Left cardiac atrium (tissue), 4 donors: ENCODE data around the gene PDE3B. TPM values are rescaled to one million over a fixed set of nuclear protein-coding genes. Genes with fewer than 3 reads are reported as not detected.
"Not testable (repeated sequence)": the region's sequence is repeated elsewhere in the genome, so short reads cannot be mapped to it uniquely, and the experiment has no call there.

ENCODE experiments used
- ATAC-seq, 2 donors: fragments of 200-7000 bp; cut with Tn5 transposase; one replicate each; pipeline ENCODE4 v1.9.1; 2020; ENCODE audit warnings: mild to moderate bottlenecking in 2 of 2, moderate library complexity in 2 of 2
- DNase-seq: peaks from one replicate; pipeline ENCODE4 v3.0.0-alpha.2; 2020
- intact Hi-C, 2 donors: fragments of 100-400 bp; cut with DNase I; formaldehyde crosslinking; loops; one replicate each; pipeline versions ENCODE4 v1.14.1 to v1.15.1; 2022 to 2023
- total RNA-seq, 2 donors: library from RNA; stranded (reverse); fragmentation: NEBNext Ultra II Directional; extraction: Animal tissue kit (Norgen Biotek cat#: 25700); gene quantifications; one replicate each; pipeline ENCODE4 v1.2.1, GENCODE V29; 2021
- donor health status: DM: no; HTN: yes; CAD: no.
- donor health status: DM: no; HTN: yes; CAD: no; lungs with severe emphysema.
- donor health status: DM: yes; HTN: yes; CAD: no.
- donor health status: Dilated cardiomyopathy.

The PDE3B gene
- total RNA-seq, 2 donors from 2014 or later: 17.8 to 18.7 TPM

DNA sequence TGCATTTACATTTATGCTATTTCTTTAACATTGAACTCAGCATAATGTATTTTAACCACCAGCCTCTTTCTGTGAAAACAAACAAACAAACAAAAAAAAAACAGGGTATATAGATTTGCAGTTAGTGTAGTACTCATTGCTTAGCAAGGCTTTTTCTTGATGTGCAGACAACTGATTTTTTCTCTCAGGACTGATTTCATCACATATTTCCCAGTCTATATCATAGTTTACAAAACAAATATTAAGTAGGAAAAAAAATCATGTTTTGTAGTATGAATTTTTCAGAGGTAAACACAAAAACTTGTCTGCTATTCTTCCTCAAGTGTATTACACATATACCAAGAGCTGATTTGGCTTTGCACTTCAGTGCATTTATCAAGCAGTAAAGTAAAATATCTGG is 123.0 kb downstream of the PDE3B start:
- intact Hi-C loops: no loop called here
- DNase-seq (no peak), ATAC-seq (no peak)

DNA sequence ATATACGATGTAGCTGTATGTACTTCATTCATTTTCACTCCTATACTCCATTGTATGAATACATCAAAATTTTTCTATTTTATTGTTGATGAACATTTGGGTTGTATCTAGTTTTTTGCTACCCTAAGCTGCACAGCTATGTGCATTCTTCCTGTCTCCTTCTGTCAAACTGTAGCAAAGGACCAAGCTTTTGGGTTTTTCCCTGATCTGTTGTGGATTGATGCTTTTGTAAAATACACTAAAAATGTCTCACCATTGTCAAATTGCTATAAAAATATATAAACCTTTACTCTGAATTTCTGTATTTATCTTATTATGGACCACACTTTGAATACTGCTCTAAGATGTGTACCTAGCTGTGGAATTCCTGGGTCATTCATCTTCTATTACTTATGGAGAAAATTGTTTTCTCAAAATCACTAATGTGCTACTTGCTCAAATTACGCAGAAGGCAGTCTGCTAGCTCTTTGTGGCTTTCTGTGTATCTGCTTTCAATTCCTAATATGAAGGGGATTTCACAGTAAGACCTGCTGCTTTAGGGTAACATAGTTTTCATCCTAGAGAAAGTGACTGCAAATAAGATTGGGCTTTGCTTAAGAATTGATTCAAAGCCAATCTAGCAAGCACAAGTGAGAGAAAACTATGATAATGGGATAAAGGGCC is 125.1 kb downstream of the PDE3B start:
- no peak for ATAC-seq
- intact Hi-C loops: no loop called here
- no peak for DNase-seq

DNA sequence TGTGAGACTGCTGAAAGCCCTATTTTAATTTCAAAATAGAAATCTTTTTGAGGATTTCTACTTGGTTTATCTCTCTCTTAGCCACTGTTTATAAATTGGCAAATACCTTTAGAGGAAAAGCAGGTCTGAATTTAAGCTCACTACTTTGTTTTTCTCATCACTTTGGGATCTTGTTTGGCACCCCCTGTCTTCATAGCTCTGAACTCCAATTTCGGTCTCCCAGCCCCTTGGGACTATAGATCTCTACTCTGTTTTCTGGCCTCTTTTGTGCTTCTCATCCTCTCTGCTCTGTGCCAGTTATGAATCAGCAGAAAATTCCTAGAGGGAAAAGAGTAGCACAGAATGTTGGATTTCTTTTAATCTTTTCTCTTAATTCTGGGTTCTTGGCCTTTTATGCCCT is 130.2 kb downstream of the PDE3B start:
- ATAC-seq: no peak

DNA sequence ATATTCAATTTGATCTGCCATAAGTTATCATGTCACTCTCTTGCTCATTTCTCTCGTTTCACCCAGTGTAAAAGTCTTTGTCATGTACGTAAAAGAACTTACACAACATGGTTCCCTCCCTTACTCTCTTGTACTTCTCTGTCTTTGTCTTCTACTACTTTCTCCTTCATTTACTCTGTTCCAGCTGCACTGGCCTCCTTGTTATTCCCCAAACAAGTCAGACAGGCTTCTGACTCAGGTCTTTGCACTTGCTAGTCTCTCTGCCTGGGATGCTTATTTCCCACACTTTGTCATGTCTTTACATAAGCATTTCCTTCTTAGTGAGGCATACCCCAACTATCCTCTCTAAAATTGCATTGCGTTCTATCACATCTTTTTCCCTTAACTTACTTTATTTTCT is 131.1 kb downstream of the PDE3B start:
- ATAC-seq: no peak
- intact Hi-C loops: loop anchor here in 1 of 2 donors (10.0 kb wide), 2 partner anchors 120 to 240 kb away; no protein-coding TSS in a partner anchor
- DNase-seq: no peak

More for the DNA sequence above, 130.2 kb downstream of the PDE3B start:
- DNase-seq: no peak
- intact Hi-C loops: loop anchor here in 1 of 2 donors (10.0 kb wide), 2 partner anchors 119 to 239 kb away; no protein-coding TSS in a partner anchor

DNA sequence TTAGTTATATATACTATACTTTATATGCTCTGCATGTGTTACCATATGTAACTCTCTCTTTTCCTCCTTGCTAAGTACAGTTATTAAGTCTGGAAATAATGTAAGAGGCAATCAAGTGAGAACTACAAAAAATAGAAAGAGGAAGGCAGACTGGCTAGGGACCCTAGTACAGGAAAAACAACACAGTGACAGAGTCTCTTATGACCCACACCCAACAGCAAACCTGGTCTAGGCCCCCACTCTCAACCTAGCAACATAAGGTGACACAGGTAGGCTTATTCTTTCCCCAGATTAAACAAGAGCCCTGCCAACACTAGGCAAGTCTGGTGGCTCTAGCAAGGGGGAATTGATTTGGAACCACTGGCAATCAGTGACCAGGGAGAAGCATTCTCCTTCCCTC is 132.3 kb downstream of the PDE3B start:
- intact Hi-C loops: loop anchor here in 1 of 2 donors (10.0 kb wide), 2 partner anchors 121 to 241 kb away; no protein-coding TSS in a partner anchor
- DNase-seq (no peak), ATAC-seq (no peak)

DNA sequence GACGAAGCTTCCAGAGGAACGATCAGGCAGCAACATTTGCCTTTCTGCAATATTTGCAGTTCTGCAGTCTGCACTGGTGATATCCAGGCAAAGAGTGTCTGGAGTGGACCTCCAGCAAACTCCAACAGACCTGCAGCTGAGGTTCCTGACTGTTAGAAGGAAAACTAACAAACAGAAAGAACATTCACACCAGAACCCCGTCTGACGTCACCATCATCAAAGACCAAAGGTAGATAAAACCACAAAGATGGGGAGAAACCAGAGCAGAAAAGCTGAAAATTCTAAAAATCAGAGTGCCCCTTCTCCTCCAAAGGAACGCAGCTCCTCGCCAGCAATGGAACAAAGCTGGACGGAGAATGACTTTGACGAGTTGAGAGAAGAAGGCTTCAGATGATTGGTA is 134.9 kb downstream of the PDE3B start:
- not testable (repeated sequence) for ATAC-seq, DNase-seq
- intact Hi-C loops: loop anchor here in 1 of 2 donors (10.0 kb wide), 2 partner anchors 124 to 244 kb away; no protein-coding TSS in a partner anchor

DNA sequence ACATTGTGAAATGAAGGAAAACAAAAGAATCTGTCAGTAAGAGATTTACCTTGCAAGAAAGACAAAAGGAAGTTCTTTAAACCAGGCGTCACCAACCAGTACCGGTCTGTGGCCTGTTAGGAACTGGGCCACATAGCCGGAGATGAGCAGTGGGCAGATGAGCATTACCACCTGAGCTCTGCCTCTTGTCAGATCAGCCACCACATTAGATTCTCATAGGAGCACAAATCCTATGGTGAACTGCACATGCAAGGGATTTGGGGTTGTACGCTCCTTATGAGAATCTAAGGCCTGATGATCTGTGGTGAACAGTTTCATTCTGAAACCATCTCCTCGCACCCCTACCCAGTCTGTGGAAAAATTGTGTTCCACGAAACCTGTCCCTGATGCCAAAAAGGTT is 140.2 kb downstream of the PDE3B start:
- ATAC-seq (no peak), DNase-seq (no peak)
- intact Hi-C loops: no loop called here

DNA sequence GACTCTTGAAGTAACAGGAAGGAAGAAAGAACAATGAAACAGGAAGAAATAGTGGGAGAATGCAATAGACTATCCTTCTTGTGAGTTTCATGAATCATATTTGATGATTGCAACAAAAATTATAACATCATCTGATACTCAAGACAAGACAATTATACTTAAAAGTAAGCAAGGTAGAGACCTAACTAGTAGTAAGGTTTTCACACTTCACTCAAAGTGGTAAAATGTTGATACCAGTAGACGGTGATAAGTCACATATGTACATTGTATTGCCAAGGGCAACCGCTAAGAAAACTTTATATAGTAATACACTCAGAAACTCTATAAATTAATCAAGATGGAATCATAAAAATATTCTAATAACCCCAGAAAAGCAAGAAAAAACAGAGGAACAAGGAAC is 140.6 kb downstream of the PDE3B start:
- DNase-seq: no peak
- no peak for ATAC-seq
- intact Hi-C loops: no loop called here

DNA sequence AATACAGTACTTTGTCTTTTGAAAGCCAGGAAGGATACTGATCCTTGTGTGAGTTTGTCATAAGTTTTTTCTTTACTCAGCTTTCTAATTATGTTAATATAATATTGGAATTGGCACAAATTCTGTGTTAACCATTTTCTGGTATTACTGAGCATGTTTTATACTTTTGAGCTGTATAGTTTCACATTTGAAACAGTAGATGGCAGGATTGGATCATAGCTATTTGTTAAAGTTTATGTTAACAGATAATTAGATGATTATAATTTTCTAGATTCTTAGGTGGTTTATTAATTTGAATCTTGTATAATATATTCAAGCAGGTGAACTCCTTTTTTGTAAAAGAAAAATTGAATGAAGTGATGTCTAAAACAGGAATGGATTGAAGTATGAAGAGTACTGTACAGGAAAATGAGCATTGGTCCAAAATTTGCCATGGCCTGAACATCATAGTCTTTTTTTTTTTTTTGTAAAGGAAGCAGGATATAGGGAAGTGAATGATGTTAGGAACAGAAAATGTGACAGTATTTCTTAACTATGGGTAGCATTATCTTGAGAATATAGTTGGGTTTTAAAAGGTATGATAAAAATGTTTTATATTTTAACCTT is 146.4 kb downstream of the PDE3B start:
- intact Hi-C loops: loop anchor here in 1 of 2 donors (5.0 to 10.0 kb wide), 2 partner anchors 115 to 287 kb away; no protein-coding TSS in a partner anchor
- ATAC-seq: no peak
- no peak for DNase-seq

DNA sequence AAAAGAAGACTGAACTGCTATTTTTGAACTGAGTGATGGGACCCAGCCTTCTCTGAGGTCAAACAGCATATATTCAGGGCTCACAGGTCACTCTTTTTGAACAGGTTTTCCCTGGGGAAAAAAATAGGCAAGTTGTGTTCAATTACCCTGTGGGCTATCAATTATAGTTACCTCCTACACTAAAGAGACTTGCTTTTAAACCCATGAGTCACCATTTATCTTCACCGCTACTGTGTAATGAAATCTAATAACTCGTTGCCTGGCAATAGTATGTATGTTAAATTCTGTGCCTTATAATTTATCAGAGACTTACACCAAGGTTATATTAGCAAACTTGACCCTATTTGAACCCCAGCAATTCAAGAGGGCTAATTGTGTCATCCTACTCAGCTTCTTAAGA is 149.9 kb downstream of the PDE3B start:
- intact Hi-C loops: loop anchor here in 1 of 2 donors (5.0 to 10.0 kb wide), 2 partner anchors 111 to 284 kb away; no protein-coding TSS in a partner anchor
- ATAC-seq (no peak), DNase-seq (no peak)

DNA sequence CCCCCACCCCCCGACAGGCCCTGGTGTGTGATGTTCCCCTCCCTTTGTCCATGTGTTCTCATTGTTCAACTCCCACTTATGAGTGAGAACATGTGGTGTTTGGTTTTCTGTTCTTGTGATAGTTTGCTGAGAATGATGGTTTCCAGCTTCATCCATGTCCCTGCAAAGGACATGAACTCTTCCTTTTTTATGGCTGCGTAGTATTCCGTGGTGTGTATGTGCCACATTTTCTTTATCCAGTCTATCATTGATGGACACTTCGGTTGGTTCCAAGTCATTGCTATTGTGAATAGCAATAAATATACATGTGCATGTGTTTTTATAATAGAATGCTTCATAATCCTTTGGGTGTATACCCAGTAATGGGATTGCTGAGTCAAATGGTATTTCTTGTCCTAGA is 152.4 kb downstream of the PDE3B start:
- DNase-seq, ATAC-seq: not testable (repeated sequence)
- intact Hi-C loops: loop anchor here in 1 of 2 donors (10.0 kb wide), 1 partner anchor 109 kb away; no protein-coding TSS in a partner anchor

DNA sequence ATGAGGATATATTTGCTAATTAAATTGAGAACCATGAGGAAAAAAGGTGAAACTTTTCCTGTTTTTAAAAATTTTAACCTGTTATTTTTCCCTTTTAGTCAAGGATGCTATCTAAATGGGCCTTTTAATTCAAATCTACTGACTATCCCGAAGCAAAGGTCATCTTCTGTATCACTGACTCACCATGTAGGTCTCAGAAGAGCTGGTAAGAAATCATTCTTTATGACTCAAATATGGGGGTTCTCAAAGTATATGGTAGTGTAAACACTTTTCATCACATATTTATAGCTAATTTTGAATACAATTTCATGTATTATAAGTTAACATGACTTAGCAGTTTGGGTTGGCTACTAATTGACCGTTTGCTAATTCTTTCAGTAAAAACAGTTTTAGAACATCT is 160.2 kb downstream of the PDE3B start:
- intact Hi-C loops: no loop called here
- ATAC-seq (no peak), DNase-seq (no peak)

DNA sequence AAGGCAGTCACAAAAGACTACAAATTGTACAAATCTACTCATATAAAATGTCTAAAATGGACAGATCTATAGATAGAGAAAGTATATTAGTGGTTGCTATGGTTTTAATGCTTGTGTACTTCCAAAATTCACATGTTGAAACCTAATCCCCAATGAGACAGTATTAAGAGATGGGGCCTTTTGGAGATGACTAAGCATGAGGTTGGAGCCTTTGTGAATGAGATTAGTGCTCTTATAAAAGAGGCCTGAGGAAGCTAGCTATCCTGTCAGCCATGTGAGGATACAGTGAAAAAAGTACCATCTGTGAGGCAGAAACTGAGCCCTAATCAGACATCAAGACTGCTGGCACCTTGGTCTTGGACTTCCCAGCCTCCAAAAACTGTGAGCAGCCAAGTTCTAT is 165.9 kb downstream of the PDE3B start:
- no peak for ATAC-seq
- intact Hi-C loops: no loop called here
- DNase-seq: no peak

DNA sequence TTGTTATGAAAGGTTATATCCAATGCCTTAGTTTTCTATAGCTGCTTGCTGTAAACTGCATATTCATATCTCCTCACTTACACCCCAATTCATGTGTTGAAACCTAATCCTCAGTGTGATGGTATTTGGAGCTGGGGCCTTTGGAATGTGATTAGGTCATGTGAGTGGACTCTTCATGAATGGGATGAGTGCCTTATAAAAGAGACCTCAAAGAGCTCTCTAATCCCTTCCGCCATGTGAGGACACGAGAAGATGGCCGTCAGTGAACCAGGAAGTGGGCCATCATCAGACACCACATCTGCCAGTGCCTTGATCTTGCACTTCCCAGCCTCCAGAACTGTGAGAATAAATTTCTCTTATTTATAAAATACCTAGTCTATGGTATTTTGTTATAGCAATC is 169.2 kb downstream of the PDE3B start:
- ATAC-seq (no peak), DNase-seq (no peak)
- intact Hi-C loops: no loop called here

DNA sequence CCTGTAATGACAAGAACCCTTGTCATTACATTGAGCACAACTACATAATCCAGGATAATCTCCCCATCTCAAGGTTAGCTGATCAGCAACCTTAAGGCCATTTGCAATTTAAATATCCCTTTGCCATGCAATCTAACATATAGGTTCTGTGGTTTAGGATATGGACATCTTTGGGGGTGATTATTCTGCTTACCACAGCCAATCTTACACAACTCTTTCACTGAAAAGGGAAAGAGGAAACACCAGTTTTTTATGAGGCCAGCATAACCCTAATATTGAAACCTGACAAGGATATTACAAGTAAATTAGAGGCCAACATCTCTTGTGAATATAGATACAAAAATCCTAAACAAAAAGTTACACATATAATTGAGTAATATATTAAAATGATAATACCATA is 169.9 kb downstream of the PDE3B start:
- ATAC-seq: no peak
- DNase-seq: no peak
- intact Hi-C loops: no loop called here

DNA sequence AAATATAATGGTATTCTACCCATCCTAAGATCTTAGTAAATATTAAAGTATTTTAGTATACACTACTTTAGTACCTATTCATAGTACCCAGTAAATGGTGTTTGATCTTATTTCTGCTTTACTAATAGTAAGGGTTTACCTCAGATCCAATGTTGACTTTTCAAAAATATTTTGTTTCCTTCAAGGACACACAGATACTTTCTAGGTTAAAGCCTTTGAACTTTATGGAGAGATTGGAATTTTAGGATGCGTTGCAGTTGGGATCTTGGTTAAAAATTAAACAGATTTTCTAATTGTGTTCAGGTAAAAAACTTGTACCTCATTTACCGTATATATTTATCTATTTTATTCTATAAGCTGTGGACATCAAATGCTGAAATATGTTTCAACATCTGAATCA is 175.2 kb downstream of the PDE3B start:
- no peak for ATAC-seq
- DNase-seq: no peak
- intact Hi-C loops: no loop called here

DNA sequence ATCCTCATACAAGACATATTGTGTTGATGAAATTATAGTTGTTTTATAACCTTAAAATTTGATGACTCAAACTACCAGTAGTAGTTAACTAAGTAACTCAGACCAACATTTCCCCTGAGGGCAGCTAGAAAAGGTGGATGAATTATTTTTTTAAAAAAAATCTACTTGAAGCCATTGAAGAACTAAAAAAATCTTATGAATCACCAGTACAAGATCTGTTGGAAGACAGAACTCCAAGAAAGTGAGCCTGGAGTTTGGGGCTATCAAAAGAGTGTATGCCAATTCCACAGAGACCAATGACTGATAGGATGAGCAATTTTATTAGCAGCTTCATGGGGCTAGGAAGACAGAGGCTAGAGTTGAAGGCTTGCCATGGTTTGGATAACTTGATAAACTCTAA is 176.0 kb downstream of the PDE3B start:
- DNase-seq (no peak), ATAC-seq (no peak)
- intact Hi-C loops: no loop called here

DNA sequence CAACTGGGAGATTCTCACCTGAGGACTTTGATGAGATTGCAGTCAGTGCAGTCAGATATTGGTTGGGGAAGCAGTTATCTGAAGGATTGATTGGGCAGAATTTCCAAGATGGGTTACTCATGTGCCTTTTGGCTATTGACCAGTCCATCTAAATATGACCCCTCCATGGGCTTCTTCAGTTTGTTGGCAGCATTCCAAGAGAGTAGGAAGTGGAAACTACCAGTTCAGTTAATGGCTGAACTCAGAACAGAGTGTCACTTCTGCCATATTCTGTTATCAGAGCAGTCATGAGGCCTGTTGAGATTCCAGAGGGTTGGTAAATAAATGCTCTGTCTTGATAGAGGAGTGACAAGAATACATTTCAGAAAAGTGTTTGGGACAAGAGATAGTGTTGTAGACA is 177.4 kb downstream of the PDE3B start:
- DNase-seq (no peak), ATAC-seq (no peak)
- intact Hi-C loops: no loop called here

DNA sequence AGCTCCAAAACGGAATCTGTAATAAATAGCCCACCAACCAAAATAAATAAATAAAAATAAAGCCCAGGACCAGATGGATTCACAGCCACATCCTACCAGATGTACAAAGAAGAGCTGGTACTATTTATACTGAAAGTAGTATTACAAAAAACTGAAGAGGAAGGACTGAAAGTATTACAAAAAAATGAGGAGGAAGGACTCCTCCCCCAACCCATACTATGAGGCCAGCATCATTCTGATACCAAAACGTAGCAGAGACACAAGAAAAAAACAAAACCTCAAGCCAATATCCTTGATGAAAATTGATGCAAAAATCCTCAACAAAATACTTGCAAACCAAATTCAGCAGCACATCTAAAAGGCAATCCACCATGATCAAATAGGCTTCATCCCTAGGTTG is 183.0 kb downstream of the PDE3B start:
- intact Hi-C loops: no loop called here
- no peak for ATAC-seq
- no peak for DNase-seq
